Stimulated activated naive B cell treated with anti-CD40 and anti-IgM and Interleukin-4, amounts not matched to agents 10 μg/mL and 1 μg/mL and 100 μg/mL, for 72 hours (primary cell): Measurements from ENCODE around the gene GSTO2.
"Not testable (repeated sequence)": the region's sequence is repeated elsewhere in the genome, so short reads cannot be mapped to it uniquely, and the experiment has no call there.

ENCODE experiments used
- ATAC-seq, 2 donors: fragments of 150-1000 bp; cut with Tn5 transposase; replicated peaks; 2 replicates each; pipeline ENCODE4 v1.10.0; 2021; ENCODE audit warnings: moderate library complexity in 1 of 2
- DNase-seq: peaks from one replicate; pipeline ENCODE4 v3.0.0; 2021
- H3K27ac Mint-ChIP-seq: one replicate; pipeline ENCODE4 v1.8.0; 2022; ENCODE audit warnings: mild to moderate bottlenecking, mixed read lengths
- H3K27me3 Mint-ChIP-seq, 2 donors: one replicate each; pipeline ENCODE4 v1.8.0; 2022; ENCODE audit warnings: mixed read lengths in 2 of 2
- H3K36me3 Mint-ChIP-seq, 2 donors: one replicate each; pipeline ENCODE4 v1.8.0; 2022; ENCODE audit warnings: mixed read lengths in 2 of 2, mild to moderate bottlenecking in 1 of 2
- H3K4me1 Mint-ChIP-seq, 2 donors: one replicate each; pipeline ENCODE4 v1.8.0; 2022; ENCODE audit warnings: mixed read lengths in 2 of 2, mild to moderate bottlenecking in 1 of 2
- H3K4me3 Mint-ChIP-seq, 2 donors: one replicate each; pipeline ENCODE4 v1.8.0; 2022; ENCODE audit warnings: mild to moderate bottlenecking in 2 of 2, mixed read lengths in 2 of 2, moderate library complexity in 1 of 2
- H3K9me3 Mint-ChIP-seq, 2 donors: one replicate each; pipeline ENCODE4 v1.8.0; 2022; ENCODE audit warnings: mixed read lengths in 2 of 2, mild to moderate bottlenecking in 1 of 2

The GSTO2 gene

GRCh38 chr10:104268713-104269645 lies at the start of gene GSTO2:
Gene GSTO2 (plus strand): TSS chr10:104269184. CDS start chr10:104274916, 5,732 bp downstream.
- Mint-ChIP-seq H3K27me3 (no peaks in the 10 kb centered on the region), H3K4me3 (peak within 1 kb of the TSS; percentile 81 to 87), H3K36me3 (peaks cover 24 to 30% of the 10 kb centered on the region in 2 donors), H3K9me3 (no peaks in the 10 kb centered on the region), H3K4me1 (peaks cover 17 to 44% of the 10 kb centered on the region in 2 donors), H3K27ac (peak within 1 kb of the TSS; percentile 93)
- ATAC-seq (peak; percentile 96 to 97), DNase-seq (peak; percentile 99)

- Mint-ChIP-seq H3K27ac (no peak overlapping the region), H3K36me3 (no peaks in the 10 kb centered on the region)
- ATAC-seq = no peak
Measured at GRCh38 chr10:104220522-104220921, 48.5 kb upstream of the GSTO2 start.

GRCh38 chr10:104223304-104223703 lies 45.7 kb upstream of the GSTO2 start:
- Mint-ChIP-seq H3K9me3 (no peaks in the 10 kb centered on the region), H3K27me3 (peaks cover 19 to 23% of the 10 kb centered on the region in 2 donors), H3K36me3 (no peaks in the 10 kb centered on the region), H3K4me3 (no peak overlapping the region), H3K27ac (no peak overlapping the region), H3K4me1 (peaks cover 0 to 8% of the 10 kb centered on the region in 2 donors)
- no peak for ATAC-seq
- no peak for DNase-seq

More at GRCh38 chr10:104220522-104220921, 48.5 kb upstream of the GSTO2 start:
- no peaks in the 10 kb centered on the region for H3K9me3 Mint-ChIP-seq
- H3K4me1 Mint-ChIP-seq = peaks cover 0 to 8% of the 10 kb centered on the region in 2 donors
- H3K4me3 Mint-ChIP-seq = no peak overlapping the region
- peaks cover 15 to 19% of the 10 kb centered on the region in 2 donors for H3K27me3 Mint-ChIP-seq
- DNase-seq = no peak

- Mint-ChIP-seq H3K4me3 (no peak overlapping the region), H3K27me3 (peaks cover 16 to 27% of the 10 kb centered on the region in 2 donors), H3K27ac (no peak overlapping the region), H3K4me1 (peaks cover 6 to 13% of the 10 kb centered on the region in 2 donors), H3K9me3 (peaks cover 0 to 3% of the 10 kb centered on the region in 2 donors), H3K36me3 (no peaks in the 10 kb centered on the region)
- DNase-seq (no peak), ATAC-seq (no peak)
Measured at GRCh38 chr10:104230490-104230889, 38.5 kb upstream of the GSTO2 start.

GRCh38 chr10:104231784-104232612 lies 37.0 kb upstream of the GSTO2 start, which contains the start of gene CFAP43:
Gene CFAP43 (minus strand): TSS chr10:104232364. CDS start chr10:104232246, 118 bp downstream.
- no peaks in the 10 kb centered on the region for H3K36me3 Mint-ChIP-seq
- peaks cover 25 to 32% of the 10 kb centered on the region in 2 donors for H3K27me3 Mint-ChIP-seq
- ATAC-seq (peak; percentile 100), DNase-seq (peak; percentile 97)
- peaks cover 5 to 9% of the 10 kb centered on the region in 2 donors for H3K9me3 Mint-ChIP-seq
- H3K4me3 Mint-ChIP-seq = peak within 1 kb of the TSS; percentile 86 to 88
- peak within 1 kb of the TSS; percentile 91 for H3K27ac Mint-ChIP-seq
- peaks cover 6 to 13% of the 10 kb centered on the region in 2 donors for H3K4me1 Mint-ChIP-seq

GRCh38 chr10:104232613-104233102 lies 36.3 kb upstream of the GSTO2 start:
- Mint-ChIP-seq H3K9me3 (peaks cover 5 to 9% of the 10 kb centered on the region in 2 donors), H3K27me3 (peaks cover 28 to 32% of the 10 kb centered on the region in 2 donors), H3K36me3 (no peaks in the 10 kb centered on the region), H3K4me3 (peak overlapping the region; percentile 86 to 88), H3K4me1 (peaks cover 6 to 13% of the 10 kb centered on the region in 2 donors), H3K27ac (peak overlapping the region; percentile 91)
- DNase-seq = no peak
- ATAC-seq = peak; percentile 40

GRCh38 chr10:104233817-104234216 lies 35.2 kb upstream of the GSTO2 start:
- no peak for DNase-seq
- no peak overlapping the region for H3K27ac Mint-ChIP-seq
- H3K4me3 Mint-ChIP-seq = peak overlapping the region; percentile 46 to 48
- peaks cover 5 to 9% of the 10 kb centered on the region in 2 donors for H3K9me3 Mint-ChIP-seq
- ATAC-seq = no peak
- H3K27me3 Mint-ChIP-seq = peaks cover 29 to 33% of the 10 kb centered on the region in 2 donors
- peaks cover 6 to 13% of the 10 kb centered on the region in 2 donors for H3K4me1 Mint-ChIP-seq
- no peaks in the 10 kb centered on the region for H3K36me3 Mint-ChIP-seq

- no peak overlapping the region for H3K4me3 Mint-ChIP-seq
- H3K36me3 Mint-ChIP-seq = no peaks in the 10 kb centered on the region
- ATAC-seq (no peak), DNase-seq (no peak)
- H3K27me3 Mint-ChIP-seq = peaks cover 36 to 41% of the 10 kb centered on the region in 2 donors
- H3K4me1 Mint-ChIP-seq = peaks cover 6 to 13% of the 10 kb centered on the region in 2 donors
- peaks cover 5 to 9% of the 10 kb centered on the region in 2 donors for H3K9me3 Mint-ChIP-seq
- no peak overlapping the region for H3K27ac Mint-ChIP-seq
Measured at GRCh38 chr10:104234934-104235333, 34.0 kb upstream of the GSTO2 start.

- Mint-ChIP-seq H3K9me3 (peaks cover 5 to 9% of the 10 kb centered on the region in 2 donors), H3K27ac (no peak overlapping the region), H3K36me3 (no peaks in the 10 kb centered on the region), H3K27me3 (peaks cover 39 to 47% of the 10 kb centered on the region in 2 donors), H3K4me3 (no peak overlapping the region), H3K4me1 (peaks cover 6 to 13% of the 10 kb centered on the region in 2 donors)
- ATAC-seq (no peak), DNase-seq (no peak)
Measured at GRCh38 chr10:104235801-104236200, 33.2 kb upstream of the GSTO2 start.

- no peak for ATAC-seq
Measured at GRCh38 chr10:104240078-104240477, 28.9 kb upstream of the GSTO2 start.

GRCh38 chr10:104242545-104242944 lies 26.4 kb upstream of the GSTO2 start:
- Mint-ChIP-seq H3K36me3 (no peaks in the 10 kb centered on the region), H3K4me3 (no peak overlapping the region), H3K4me1 (no peaks in the 10 kb centered on the region), H3K27ac (no peak overlapping the region), H3K27me3 (peaks cover 27 to 38% of the 10 kb centered on the region in 2 donors), H3K9me3 (no peaks in the 10 kb centered on the region)
- no peak for DNase-seq
- no peak for ATAC-seq

More at GRCh38 chr10:104240078-104240477, 28.9 kb upstream of the GSTO2 start:
- Mint-ChIP-seq H3K4me3 (no peak overlapping the region), H3K4me1 (no peaks in the 10 kb centered on the region), H3K27ac (no peak overlapping the region), H3K9me3 (peaks cover 5 to 6% of the 10 kb centered on the region in 2 donors), H3K27me3 (peaks cover 34 to 38% of the 10 kb centered on the region in 2 donors), H3K36me3 (no peaks in the 10 kb centered on the region)
- DNase-seq = no peak

GRCh38 chr10:104243009-104243408 lies 26.0 kb upstream of the GSTO2 start:
- H3K4me3 Mint-ChIP-seq, ATAC-seq, H3K9me3 Mint-ChIP-seq, H3K27ac Mint-ChIP-seq, H3K4me1 Mint-ChIP-seq, DNase-seq, H3K36me3 Mint-ChIP-seq: not testable (repeated sequence)
- H3K27me3 Mint-ChIP-seq = peaks cover 24 to 34% of the 10 kb centered on the region in 2 donors

- Mint-ChIP-seq H3K27me3 (peaks cover 22 to 32% of the 10 kb centered on the region in 2 donors), H3K4me3 (no peak overlapping the region), H3K9me3 (no peaks in the 10 kb centered on the region), H3K4me1 (no peaks in the 10 kb centered on the region), H3K36me3 (no peaks in the 10 kb centered on the region), H3K27ac (no peak overlapping the region)
- DNase-seq = no peak
- no peak for ATAC-seq
Measured at GRCh38 chr10:104243512-104243911, 25.5 kb upstream of the GSTO2 start.
